HCT116 (cell line): ENCODE results near the gene PHF8. TPM values are rescaled to one million over a fixed set of nuclear protein-coding genes. Genes with fewer than 3 reads are reported as not detected.
A peak's percentile ranks its signal among the peaks of the same experiment; 100 is the strongest.

Experiments used
- ATAC-seq: fragments of 200-7000 bp; cut with Tn5 transposase; 2 replicates; pipeline ENCODE4 v1.9.1; 2020; ENCODE audit warnings: mild to moderate bottlenecking, moderate library complexity
- BruUV-seq: library from RNA; stranded (reverse); fragments of 400-500 nt; replicated peaks from 2 replicates; lab custom pipeline; 2021; lab: Mats Ljungman, UMichigan
- CTCF ChIA-PET: fragments of 300-600 bp; sonication (Branson Sonifier 250); formaldehyde crosslinking; loops from one replicate; lab custom pipeline; 2021; ENCODE audit warnings: antibody characterized with exemption; lab: Charles Lee
- POLR2A ChIA-PET: fragments of 300-600, 350-600 bp; sonication (Branson Sonifier 250); formaldehyde crosslinking; loops from one replicate; lab custom pipeline; 2021; ENCODE audit warnings: antibody characterized with exemption; lab: Charles Lee
- RAD21 ChIA-PET, 2 experiments: fragments of 300-600 bp; sonication (Branson Sonifier 250); formaldehyde crosslinking; loops; one replicate each; lab custom pipeline; 2023; ENCODE audit warnings: low total read pairs in 2 of 2; ENCODE audit not compliant: uncharacterized antibody in 2 of 2, unreplicated experiment in 2 of 2, low non-redundant PET in 1 of 2; lab: Charles Lee
- DNase-seq: peaks from one replicate; pipeline ENCODE4 v3.0.0-alpha.2; 2010; ENCODE audit warnings: low read depth, low spot score
- H2AFZ ChIP-seq: fragments of 200-600 bp; shearing (Covaris generic), sonication (generic); 2 replicates; pipeline ENCODE4 v1.6.1; 2017; ENCODE audit warnings: low read depth, mixed run types, mixed read lengths, antibody characterized with exemption, low read length; ENCODE audit not compliant: poor library complexity, severe bottlenecking
- H3K27ac ChIP-seq: 2 replicates; pipeline ENCODE4 v1.5.1; 2012; ENCODE audit warnings: low read depth, low read length
- H3K27me3 ChIP-seq: fragments of 200-600 bp; sonication (generic); 2 replicates; pipeline ENCODE4 v1.6.1; 2016; ENCODE audit warnings: mixed run types, low read length, mixed read lengths; ENCODE audit not compliant: insufficient read depth
- H3K36me3 ChIP-seq, 2 experiments: fragments of 200-500 bp in 1 of 2; fragments of 200-600 bp in 1 of 2; sonication (Bioruptor generic) in 1 of 2; sonication (generic) in 1 of 2; 2 replicates each; pipeline versions ENCODE4 v1.5.1 to v1.6.1; 2014 to 2016; ENCODE audit warnings: low read length in 2 of 2, inconsistent platforms in 1 of 2, mixed read lengths in 1 of 2, mixed run types in 1 of 2; ENCODE audit not compliant: insufficient read depth in 2 of 2, control insufficient read depth in 1 of 2
- H3K4me1 ChIP-seq, 2 experiments: fragments of 200-600 bp in 1 of 2; sonication (generic) in 1 of 2; 2 replicates each; pipeline versions ENCODE4 v1.5.1 to v1.6.1; 2012 to 2017; ENCODE audit warnings: low read length in 2 of 2, inconsistent platforms in 1 of 2, mild to moderate bottlenecking in 1 of 2, mixed read lengths in 1 of 2, mixed run types in 1 of 2, moderate library complexity in 1 of 2; ENCODE audit not compliant: insufficient read depth in 2 of 2, control insufficient read depth in 1 of 2
- H3K4me2 ChIP-seq: fragments of 200-600 bp; sonication (generic); 2 replicates; pipeline ENCODE4 v1.6.1; 2017; ENCODE audit warnings: mixed run types, low read length, mixed read lengths
- H3K4me3 ChIP-seq, 2 experiments: fragments of 200-600 bp in 1 of 2; sonication (generic) in 1 of 2; replicated peaks in 1 of 2; 2 replicates each; pipeline ENCODE4 v1.5.1; 2011 to 2016; ENCODE audit warnings: low read length in 2 of 2, control low read depth in 1 of 2, low read depth in 1 of 2, mild to moderate bottlenecking in 1 of 2, mixed read lengths in 1 of 2, mixed run types in 1 of 2
- H3K79me2 ChIP-seq: fragments of 200-600 bp; sonication (generic); 2 replicates; pipeline ENCODE4 v1.6.1; 2017; ENCODE audit warnings: mild to moderate bottlenecking, mixed run types, low read length, moderate library complexity, mixed read lengths; ENCODE audit not compliant: insufficient read depth
- H3K9ac ChIP-seq: fragments of 200-600 bp; sonication (generic); 2 replicates; pipeline ENCODE4 v1.6.1; 2016; ENCODE audit warnings: low read length, mixed read lengths
- H3K9me2 ChIP-seq: fragments of 200-600 bp; sonication (generic), shearing (Covaris generic); 2 replicates; pipeline ENCODE4 v1.6.1; 2017; ENCODE audit warnings: mixed run types, mild to moderate bottlenecking, moderate library complexity; ENCODE audit not compliant: insufficient read depth
- H3K9me3 ChIP-seq, 2 experiments: fragments of 200-500 bp in 1 of 2; fragments of 200-600 bp in 1 of 2; sonication (Bioruptor generic) in 1 of 2; sonication (generic) in 1 of 2; 2 replicates each; pipeline ENCODE4 v1.6.1; 2014 to 2017; ENCODE audit warnings: low read length in 2 of 2, mixed read lengths in 2 of 2, inconsistent platforms in 1 of 2, low read depth in 1 of 2, mild to moderate bottlenecking in 1 of 2, mixed run types in 1 of 2, moderate library complexity in 1 of 2; ENCODE audit not compliant: control insufficient read depth in 1 of 2, insufficient read depth in 1 of 2
- H4K20me1 ChIP-seq: fragments of 200-600 bp; sonication (generic), shearing (Covaris generic); 2 replicates; pipeline ENCODE4 v1.6.1; 2017; ENCODE audit warnings: mixed run types, mild to moderate bottlenecking, moderate library complexity; ENCODE audit not compliant: insufficient read depth
- CEBPB ChIP-seq: IDR thresholded peaks from 2 replicates; pipeline ENCODE4 v1.6.1; 2012; ENCODE audit warnings: low read depth
- POLR2AphosphoS5 ChIP-seq: IDR thresholded peaks from 2 replicates; pipeline ENCODE4 v1.6.1; 2011; ENCODE audit warnings: mild to moderate bottlenecking, low read depth, low read length, moderate library complexity
- ZBTB33 ChIP-seq: IDR thresholded peaks from 2 replicates; pipeline ENCODE4 v1.6.1; 2011; ENCODE audit warnings: mild to moderate bottlenecking, low read length, moderate library complexity; ENCODE audit not compliant: insufficient replicate concordance; ENCODE audit errors: extremely low read depth
- intact Hi-C: fragments of 100-400 bp; cut with micrococcal nuclease; formaldehyde crosslinking; loops from 2 replicates; pipeline ENCODE4 v1.10.0; 2022
- total RNA-seq: library from RNA; stranded (reverse); gene quantifications from one replicate; pipeline ENCODE4 v1.2.1, GENCODE V29; 2021; ENCODE audit not compliant: unreplicated experiment
- TF ChIP-seq, protein P1 (sequence below), 3 experiments: fragments of 200-600 bp in 1 of 3; sonication (generic) in 1 of 3; IDR thresholded peaks in 2 of 3; conservative IDR thresholded peaks in 1 of 3; 2 replicates each; pipeline ENCODE4 v1.5.1; 2012 to 2017; ENCODE audit warnings: low read depth in 2 of 3, low read length in 2 of 3, antibody characterized with exemption in 1 of 3, borderline replicate concordance in 1 of 3, control low read depth in 1 of 3, mild to moderate bottlenecking in 1 of 3, mixed read lengths in 1 of 3, mixed run types in 1 of 3, moderate library complexity in 1 of 3; ENCODE audit not compliant: insufficient read depth in 1 of 3

PHF8 gene
- total RNA-seq, 1 experiment from 2014 or later: 28.0 TPM

- Histone ChIP-seq H3K79me2 (peaks cover 7% of the 10 kb centered on the region), H2AFZ (no peak overlapping the region), H4K20me1 (no peaks in the 10 kb centered on the region), H3K27ac (peak overlapping the region; percentile 92), H3K9ac (peak overlapping the region; percentile 80)
- peak; percentile 8 for ATAC-seq
- intact Hi-C loops: loop anchor here (5.0 kb wide), 1 partner anchor 139 kb away; the partner anchor contains the start of gene FAM120C
- no peak for TF ChIP-seq CEBPB
- TF ChIP-seq POLR2AphosphoS5: no peak
- TF ChIP-seq, all 23 proteins: peak for 0
- H3K4me2 ChIP-seq: peak overlapping the region; percentile 88
- RAD21 ChIA-PET: no interaction called here
- H3K9me2 ChIP-seq: no peaks in the 10 kb centered on the region
- CTCF ChIA-PET: interaction anchor here (1.4 kb wide), 1 partner anchor 22 kb away, joined by 3 read pairs; no protein-coding TSS in a partner anchor
- no peaks in the 10 kb centered on the region for H3K27me3 ChIP-seq
- BruUV-seq: no TSS peak
- H3K4me1 ChIP-seq: peaks cover 8 to 20% of the 10 kb centered on the region in 2 experiments
- peak overlapping the region; percentile 71 to 74 for H3K4me3 ChIP-seq
- DNase-seq: no peak
- POLR2A ChIA-PET: interaction anchor here (1.2 kb wide), 1 partner anchor 33 kb away, joined by 3 read pairs; no protein-coding TSS in a partner anchor
- no peaks in the 10 kb centered on the region for H3K9me3 ChIP-seq
- peaks cover 0 to 3% of the 10 kb centered on the region in 2 experiments; a peak in 2 of 4 replicates for H3K36me3 ChIP-seq
Measured at GRCh38 chrX:54043541-54044125, 640 bp downstream of the PHF8 start.

DNA sequence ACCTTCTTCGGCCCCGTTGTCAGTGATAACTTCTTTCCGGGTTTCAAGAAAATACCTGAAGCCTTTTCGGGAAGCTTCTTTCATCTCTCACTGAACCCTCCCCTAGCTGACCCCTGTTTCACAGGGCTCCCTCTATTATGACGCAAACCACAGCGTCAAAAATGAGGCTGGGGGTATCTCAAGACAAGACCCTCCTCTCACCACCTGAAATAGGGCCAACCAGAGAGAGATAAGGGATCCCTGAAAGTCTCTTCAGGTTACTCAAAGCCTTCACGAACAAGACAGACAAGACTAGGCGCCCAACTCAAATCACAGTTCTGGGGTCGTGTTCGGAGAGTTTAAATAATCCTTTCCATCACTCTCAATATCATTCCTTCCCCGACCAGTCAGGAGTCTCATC lies 1.2 kb downstream of the PHF8 start:
- TF ChIP-seq, protein P1, sequence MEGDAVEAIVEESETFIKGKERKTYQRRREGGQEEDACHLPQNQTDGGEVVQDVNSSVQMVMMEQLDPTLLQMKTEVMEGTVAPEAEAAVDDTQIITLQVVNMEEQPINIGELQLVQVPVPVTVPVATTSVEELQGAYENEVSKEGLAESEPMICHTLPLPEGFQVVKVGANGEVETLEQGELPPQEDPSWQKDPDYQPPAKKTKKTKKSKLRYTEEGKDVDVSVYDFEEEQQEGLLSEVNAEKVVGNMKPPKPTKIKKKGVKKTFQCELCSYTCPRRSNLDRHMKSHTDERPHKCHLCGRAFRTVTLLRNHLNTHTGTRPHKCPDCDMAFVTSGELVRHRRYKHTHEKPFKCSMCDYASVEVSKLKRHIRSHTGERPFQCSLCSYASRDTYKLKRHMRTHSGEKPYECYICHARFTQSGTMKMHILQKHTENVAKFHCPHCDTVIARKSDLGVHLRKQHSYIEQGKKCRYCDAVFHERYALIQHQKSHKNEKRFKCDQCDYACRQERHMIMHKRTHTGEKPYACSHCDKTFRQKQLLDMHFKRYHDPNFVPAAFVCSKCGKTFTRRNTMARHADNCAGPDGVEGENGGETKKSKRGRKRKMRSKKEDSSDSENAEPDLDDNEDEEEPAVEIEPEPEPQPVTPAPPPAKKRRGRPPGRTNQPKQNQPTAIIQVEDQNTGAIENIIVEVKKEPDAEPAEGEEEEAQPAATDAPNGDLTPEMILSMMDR (IDR thresholded peaks at IDR 0.05 in 2 of 3, conservative IDR thresholded peaks at IDR 0.05 in 1 of 3; ENCODE audit: borderline replicate concordance in 1 of 3, insufficient read depth in 1 of 3, low read depth in 2 of 3, low read length in 2 of 3): 0 out of 6 replicates have a peak, but pooled peaks of 1 of the 3 experiments have one; percentile 2
- no peak for TF ChIP-seq ZBTB33
- peak overlapping the region; percentile 71 to 74 for H3K4me3 ChIP-seq
- CTCF ChIA-PET: interaction anchor here (0.6 kb wide), 1 partner anchor 20 kb away, joined by 5 read pairs; no protein-coding TSS in a partner anchor
- H2AFZ ChIP-seq: no peak overlapping the region
- POLR2A ChIA-PET: interaction anchor here (1.2 kb wide), 1 partner anchor 34 kb away, joined by 3 read pairs; no protein-coding TSS in a partner anchor
- ATAC-seq: no peak
- H3K4me1 ChIP-seq: peaks cover 8 to 20% of the 10 kb centered on the region in 2 experiments
- RAD21 ChIA-PET: no interaction called here
- H4K20me1 ChIP-seq: no peaks in the 10 kb centered on the region
- peak overlapping the region; percentile 88 for H3K4me2 ChIP-seq
- H3K36me3 ChIP-seq: peaks cover 0 to 3% of the 10 kb centered on the region in 2 experiments; a peak in 2 of 4 replicates
- intact Hi-C loops: loop anchor here (5.0 kb wide), 1 partner anchor 139 kb away; the partner anchor contains the start of gene FAM120C
- no peaks in the 10 kb centered on the region for H3K27me3 ChIP-seq
- no peak for DNase-seq
- H3K9me2 ChIP-seq: no peaks in the 10 kb centered on the region
- H3K79me2 ChIP-seq: peaks cover 7% of the 10 kb centered on the region
- H3K27ac ChIP-seq: peak overlapping the region; percentile 92; the same call in 1 of the 2 replicates
- peak overlapping the region; percentile 80 for H3K9ac ChIP-seq
- BruUV-seq: TSS peak; percentile 61
- H3K9me3 ChIP-seq: no peaks in the 10 kb centered on the region
